NCI-H69 (cell line): ENCODE results near the gene PLAGL2.

ENCODE experiments used
- DNase-seq: peaks from one replicate; lab custom pipeline; 2025; lab: John Stamatoyannopoulos, UW

PLAGL2 gene

DNA sequence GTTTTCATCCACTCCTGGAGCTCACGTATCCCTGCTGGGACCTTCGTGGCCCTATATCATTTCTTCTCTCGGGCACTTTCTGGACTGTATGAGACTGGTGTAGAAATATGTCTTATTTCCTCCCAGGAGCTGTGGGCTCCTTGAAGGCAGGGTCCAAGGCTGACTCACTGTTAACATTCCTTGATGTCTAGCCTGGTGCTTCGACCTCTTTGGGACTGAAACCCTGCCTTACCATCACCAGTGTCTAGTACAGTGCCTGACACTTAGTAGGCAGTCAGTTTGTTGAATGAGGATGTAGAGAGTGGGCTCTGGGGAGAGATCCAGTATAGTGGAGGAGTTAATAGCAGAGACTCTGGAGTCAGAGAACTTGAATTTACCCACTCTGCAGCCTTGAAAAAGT, 23.7 kb upstream of the PLAGL2 start:
- no peak for DNase-seq

DNA sequence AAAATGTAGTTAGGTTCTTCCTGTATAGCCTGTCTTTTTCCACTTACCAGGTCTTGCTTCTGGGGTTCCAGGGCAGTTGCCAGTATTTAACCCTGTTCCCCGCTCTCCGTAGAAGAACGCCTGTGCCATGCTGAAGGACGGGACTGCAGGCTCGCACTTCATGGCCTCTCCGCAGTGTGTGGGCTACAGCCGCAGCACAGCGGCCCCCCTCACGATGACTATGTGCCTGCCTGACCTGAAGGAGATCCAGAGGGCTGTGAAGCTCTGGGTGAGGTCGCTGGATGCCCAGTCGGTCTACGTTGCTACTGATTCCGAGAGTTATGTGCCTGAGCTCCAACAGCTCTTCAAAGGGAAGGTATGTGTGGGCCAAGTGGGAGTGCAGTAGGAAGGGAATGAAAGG, 23.2 kb upstream of the PLAGL2 start:
- DNase-seq, result no peak

- no peak for DNase-seq
Observed at GRCh38 chr20:32229251-32229747, 21.8 kb upstream of the PLAGL2 start.

- no peak for DNase-seq
Observed at GRCh38 chr20:32227744-32228688, 20.5 kb upstream of the PLAGL2 start.

DNA sequence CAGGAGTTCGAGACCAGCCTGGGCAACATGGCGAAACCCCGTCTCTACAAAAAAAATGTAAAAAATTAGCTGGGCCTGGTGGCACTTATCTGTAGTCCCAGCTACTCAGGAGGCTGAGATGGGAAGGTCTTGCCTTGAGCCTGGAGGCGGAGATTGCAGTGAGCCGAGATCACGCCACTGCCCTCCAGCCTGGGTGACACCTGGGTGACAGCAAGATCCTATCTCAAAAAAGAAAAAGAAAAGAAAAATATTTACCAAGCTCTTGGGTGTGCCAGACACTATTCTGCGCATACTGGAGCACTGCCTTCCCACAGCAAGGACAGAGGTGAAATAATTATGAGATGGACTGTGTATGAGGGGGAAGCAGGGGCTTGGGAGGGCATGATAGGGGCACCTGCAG, 19.8 kb upstream of the PLAGL2 start:
- no peak for DNase-seq

DNA sequence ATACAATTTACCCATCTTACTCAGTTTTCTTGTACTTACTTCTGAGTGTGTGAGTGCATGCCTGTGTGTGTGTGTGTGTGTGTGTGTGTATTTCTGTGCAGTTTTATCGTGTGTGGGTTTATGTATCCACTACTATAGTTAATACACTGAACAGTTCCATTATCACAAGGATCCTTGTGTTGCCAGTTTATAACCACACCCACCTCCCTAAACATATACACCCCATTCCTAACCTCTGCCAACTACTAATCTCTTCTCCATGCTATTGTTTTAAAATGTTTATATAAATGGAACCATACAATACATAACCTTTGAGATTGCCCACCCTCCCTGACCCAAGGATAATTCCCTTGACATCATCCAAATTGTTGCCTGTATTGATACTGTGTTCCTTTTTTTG, 18.8 kb upstream of the PLAGL2 start:
- DNase-seq, result no peak

GRCh38 chr20:32224463-32224862, 16.9 kb upstream of the PLAGL2 start:
- DNase-seq, result no peak

DNA sequence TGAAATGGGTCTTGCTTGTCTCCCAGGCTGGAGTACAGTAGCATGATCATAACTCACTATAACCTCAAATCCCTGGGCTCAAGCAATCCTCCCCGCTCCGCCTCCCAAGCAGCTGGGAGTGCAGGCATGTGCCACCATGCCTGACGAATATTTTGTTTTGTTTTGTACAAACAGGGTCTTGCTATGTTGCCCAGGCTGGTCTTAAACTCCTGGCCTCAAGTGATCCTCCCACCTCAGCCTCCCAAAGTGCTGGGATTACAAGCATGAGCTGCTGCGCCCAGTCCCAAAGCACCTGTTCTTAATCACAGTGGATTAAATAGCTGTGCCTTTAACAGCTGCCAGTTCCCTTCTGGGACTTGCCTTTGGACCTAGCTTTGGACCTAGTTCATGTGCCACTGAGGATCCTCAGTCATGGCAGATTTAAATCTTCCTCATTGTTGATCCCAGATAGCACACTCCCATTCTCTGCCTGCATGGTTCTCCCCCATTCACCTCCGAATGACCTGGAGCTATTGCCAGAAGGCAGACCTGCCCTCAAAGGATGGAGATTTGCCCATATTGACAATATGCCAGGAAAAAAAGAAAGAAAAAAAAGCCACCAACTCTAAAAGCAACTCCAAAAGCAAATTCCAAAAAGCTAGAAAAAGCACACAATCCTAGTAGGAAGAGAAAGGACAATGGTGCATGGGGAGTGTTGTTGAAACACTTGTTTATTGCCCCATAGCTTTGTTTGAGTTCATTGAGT, 10.8 kb upstream of the PLAGL2 start:
- no peak for DNase-seq

DNA sequence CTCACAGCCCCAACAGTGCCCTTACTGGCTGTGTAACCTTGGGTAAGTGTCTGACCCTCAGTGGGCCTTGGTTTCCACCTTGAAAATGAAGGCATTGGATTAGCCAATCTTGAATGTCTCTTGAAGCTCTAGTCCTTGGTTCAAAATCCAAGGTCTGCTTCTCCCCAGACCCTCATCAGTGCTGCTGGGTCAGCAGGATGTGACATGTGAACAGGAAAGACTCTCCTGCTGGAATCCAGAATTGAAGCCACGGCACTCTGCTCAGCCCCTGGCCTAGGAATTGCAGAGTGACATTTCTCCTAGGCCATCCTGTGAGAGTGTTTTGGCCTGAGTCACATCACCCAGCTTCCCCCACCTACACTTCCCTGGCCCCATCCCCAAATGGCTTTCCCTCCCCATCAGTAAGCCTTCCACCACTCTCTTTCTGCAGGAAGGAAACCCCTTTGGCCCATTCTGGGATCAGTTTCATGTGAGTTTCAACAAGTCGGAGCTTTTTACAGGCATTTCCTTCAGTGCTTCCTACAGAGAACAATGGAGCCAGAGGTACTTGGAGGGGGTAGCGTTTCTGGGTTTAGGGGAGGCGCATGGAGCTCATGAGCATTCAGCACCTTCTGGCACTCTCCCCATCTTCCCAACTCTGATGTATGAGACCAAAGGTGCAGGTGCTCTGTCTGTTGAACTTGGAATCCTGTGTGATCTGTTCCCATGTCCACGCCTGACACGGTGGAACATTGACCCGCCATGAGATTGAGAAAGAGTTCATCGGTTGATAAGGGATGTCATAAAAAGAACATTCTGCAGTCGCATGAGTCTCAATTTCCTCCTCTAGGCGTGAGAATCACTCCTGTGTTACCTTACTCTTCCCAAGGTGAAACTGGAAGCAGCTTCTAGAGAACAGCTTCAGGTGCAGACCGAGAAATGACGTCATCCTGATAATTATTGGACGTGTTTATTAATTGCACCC, 8.9 kb upstream of the PLAGL2 start:
- no peak for DNase-seq

GRCh38 chr20:32215729-32216128, 8.2 kb upstream of the PLAGL2 start:
- DNase-seq, result no peak

DNA sequence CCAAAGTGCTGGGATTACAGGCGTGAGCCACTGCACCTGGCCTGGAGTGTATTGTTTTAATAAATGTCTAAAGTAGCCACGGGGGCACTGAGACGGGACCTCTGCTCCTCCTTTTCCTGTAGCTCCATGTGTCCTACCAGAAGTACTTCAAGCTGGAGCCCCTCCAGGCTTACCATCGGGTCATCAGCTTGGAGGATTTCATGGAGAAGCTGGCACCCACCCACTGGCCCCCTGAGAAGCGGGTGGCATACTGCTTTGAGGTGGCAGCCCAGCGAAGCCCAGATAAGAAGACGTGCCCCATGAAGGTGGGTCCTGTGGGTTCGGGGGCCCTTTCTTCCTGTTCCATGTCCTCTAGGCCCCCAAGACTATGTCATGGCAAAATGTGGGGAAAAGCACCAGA, 7.6 kb upstream of the PLAGL2 start:
- no peak for DNase-seq

DNA sequence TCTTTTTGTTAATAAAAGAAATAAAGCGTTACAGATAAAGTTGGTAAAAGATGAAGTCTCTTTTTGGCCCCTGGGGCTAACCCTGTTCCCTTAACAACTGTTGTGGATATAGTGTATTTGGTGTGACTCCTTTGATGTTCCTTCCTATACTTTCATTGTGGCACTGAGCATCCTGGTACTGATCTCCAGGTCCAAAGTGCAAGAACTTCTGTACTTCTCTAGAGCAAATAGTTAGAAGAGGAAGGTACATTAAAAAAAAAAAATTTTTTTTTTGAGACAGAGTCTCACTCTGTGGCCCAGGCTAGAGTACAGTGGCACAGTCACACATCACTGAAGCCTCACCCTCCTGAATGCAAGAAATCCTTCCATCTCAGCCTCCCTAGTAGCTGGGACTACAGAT, 6.3 kb upstream of the PLAGL2 start:
- DNase-seq, result no peak

DNA sequence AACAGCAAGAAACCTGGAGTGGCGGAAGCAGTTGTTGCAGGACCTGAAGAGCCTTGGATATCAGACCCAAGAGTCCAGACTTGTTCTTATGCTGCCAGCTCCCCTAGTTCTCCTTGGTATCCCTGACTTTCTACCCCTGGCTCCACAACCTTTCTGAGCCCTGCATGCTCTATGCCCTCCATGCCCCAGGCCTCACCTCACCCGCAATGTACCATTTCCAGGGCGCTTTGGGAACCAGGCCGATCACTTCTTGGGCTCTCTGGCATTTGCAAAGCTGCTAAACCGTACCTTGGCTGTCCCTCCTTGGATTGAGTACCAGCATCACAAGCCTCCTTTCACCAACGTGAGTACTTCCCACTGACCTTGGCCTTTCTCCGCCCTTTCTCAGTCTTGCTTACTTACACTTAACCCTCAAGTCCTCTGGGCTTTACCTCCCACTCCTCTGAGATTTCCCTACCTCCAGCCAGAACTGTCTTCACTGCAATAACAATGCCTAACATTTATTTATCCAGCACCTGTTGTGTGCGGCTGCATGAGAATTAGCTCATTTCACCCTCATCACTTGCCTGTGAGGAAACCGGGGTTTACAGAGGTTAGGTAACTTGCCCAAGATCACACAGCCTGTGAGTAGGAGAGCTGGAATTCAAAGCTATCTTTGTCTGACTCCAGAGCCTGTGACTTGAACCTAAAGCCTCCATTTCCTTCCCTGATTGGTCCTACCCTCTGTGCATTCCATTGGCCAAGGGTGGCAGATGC, 2.5 kb upstream of the PLAGL2 start:
- no peak for DNase-seq

- DNase-seq, result peak; percentile 27
Observed at GRCh38 chr20:32208499-32209154, 1.1 kb upstream of the PLAGL2 start.

DNA sequence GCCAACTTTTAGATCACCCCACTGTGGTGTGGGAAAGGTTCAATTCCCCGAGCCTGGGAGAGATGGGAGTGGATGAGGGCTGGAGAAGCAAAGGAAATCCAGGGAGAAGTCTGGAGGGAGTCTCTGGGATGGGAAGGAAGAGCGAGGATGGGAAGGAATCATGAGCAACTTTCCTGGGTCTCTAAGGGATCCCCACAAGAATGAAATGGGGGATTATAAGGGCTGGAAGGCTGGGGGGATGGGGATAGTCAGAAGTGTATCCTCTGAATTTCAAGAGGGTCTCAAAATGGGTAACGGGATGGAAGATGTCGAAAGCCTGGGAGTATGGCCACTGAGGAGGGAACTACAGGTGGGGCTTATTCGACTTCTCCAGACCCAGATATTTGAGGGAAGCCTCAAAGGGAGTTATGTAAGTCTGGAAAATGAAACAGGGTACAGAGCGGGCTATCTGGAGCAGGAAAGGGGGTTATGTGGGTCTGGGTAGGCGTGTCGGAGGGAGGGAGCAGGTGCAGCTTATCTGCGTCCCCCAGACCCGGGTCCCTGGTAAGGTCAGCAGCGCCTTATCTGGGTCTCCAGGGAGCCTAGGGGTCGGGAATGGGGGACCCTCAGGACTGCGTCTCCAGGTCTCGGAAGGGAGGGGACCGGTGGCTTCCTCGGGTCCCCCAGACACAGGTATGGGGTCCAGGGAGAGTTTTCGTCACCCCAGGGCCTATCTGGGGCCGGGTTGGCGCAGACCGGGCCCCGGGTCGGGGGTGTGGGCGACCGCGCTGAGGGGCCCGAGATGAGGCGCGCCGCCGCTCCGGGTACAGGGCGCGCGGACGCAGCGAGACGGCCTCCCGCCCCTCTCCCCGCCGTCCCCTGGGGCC, 550 bp downstream of the PLAGL2 start:
- DNase-seq, result peak; percentile 44

- peak; percentile 29 for DNase-seq
Observed at GRCh38 chr20:32205843-32206759, 1.4 kb downstream of the PLAGL2 start.

DNA sequence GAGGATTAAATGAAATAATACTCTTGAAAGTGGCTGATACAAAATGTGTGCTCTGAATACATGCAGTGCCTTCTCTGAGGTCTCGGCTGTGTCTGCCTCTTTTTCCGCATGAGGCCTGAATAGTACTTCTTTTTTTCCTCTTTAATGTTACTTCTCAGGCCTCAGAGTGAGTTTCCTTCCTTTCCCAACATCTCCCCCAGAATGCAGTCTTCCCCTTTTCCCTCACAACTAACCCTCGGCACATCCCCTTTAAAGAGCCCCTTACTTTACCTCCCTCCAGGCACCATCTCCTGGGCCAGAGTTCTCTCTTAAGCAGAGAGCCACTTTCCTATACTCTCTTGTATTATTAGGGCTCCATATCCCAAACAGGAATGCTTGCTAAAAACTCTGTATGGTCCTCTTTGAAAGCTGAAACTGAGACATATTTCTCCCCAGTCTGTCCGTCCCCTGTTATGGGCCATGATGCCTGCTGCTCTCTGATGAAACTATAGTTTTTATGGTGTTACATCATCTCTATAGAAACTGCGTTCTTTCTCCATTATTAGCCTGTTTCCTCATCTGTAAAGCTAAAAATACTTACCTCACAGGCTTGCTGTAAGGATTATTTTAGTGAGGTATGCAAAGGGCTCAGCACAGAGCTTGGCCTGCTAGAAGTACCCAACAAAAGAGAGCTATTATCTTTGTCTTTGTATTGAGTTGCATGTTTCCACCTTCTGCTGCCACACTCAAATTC, 2.3 kb downstream of the PLAGL2 start:
- no peak for DNase-seq
